ENCODE measurements around the gene HPS1. TPM values are rescaled to one million over a fixed set of nuclear protein-coding genes. Genes with fewer than 3 reads are reported as not detected.

Gene HPS1
- total RNA-seq, 1 donor from 2014 or later, result 34.7 TPM

DNA sequence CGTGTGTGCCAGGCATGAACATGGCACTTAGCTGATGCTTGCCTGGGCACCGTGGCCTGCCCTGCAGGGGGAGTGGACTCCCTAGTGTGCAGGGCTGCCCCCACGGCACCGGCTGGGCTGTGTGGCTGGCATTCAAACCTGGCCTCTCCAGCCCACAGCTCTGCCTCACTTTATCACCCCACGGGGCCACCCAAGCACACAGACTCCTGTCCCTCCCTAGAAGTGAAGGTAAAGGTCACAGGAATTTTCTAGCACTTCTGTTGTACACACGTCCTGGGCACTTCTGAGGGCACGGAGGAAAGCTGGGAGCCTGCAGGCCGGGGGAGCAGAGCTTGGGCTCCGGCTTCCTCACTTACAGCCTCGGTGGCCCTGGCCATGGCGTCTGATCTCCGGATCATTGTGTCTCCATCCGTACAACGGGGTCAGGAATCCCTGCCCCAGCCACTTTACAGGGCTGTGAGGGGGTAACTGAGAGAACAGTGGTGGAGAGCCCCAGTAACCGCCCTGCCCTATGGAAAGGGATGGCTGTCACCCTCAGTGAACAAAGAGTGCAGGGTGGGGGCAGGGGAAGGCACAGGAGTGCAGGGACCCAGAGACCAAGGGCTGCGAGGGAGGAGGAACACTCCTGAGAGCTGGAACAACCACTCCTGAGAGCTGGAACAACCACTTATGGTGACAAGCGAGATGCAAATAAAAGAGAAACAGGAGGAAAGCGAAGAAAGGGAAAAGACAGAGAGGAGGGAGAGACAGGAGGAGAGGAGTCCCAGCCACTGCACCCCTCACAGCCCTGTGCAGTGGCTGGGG, 27.9 kb downstream of the HPS1 start:
- H2AFZ ChIP-seq (ENCODE audit: low read depth, low read length), result no peak overlapping the region
- DNase-seq (ENCODE audit: low read depth), result no peak
- no peaks in the 10 kb centered on the region for H3K27me3 Mint-ChIP-seq (ENCODE audit: low read depth, unreplicated experiment)
- peaks cover 3% of the 10 kb centered on the region for H3K36me3 ChIP-seq (ENCODE audit: insufficient read depth, low read length)
- H3K4me2 ChIP-seq (ENCODE audit: low read length), result no peak overlapping the region
- no peaks in the 10 kb centered on the region for H4K20me1 ChIP-seq (ENCODE audit: insufficient read depth, low read length)
- no peaks in the 10 kb centered on the region for H3K27me3 ChIP-seq (ENCODE audit: insufficient read depth, low read length)
- peaks cover 9% of the 10 kb centered on the region for H3K79me2 ChIP-seq (ENCODE audit: insufficient read depth, low read length)
- H3K4me3 Mint-ChIP-seq (ENCODE audit: unreplicated experiment), result no peak overlapping the region
- H3K4me1 ChIP-seq (ENCODE audit: insufficient read depth, low read length), result peaks cover 18% of the 10 kb centered on the region
- no peaks in the 10 kb centered on the region for H3K9me3 ChIP-seq (ENCODE audit: insufficient read depth, low read depth, low read length)
- no peak overlapping the region for H3K9ac ChIP-seq (ENCODE audit: low read length)
- no peak overlapping the region for H3K4me3 ChIP-seq (ENCODE audit: insufficient read depth, low read depth, low read length)
- H3K4me1 Mint-ChIP-seq (ENCODE audit: low read depth, unreplicated experiment), result peaks cover 6% of the 10 kb centered on the region
- no peaks in the 10 kb centered on the region for H3K9me3 Mint-ChIP-seq (ENCODE audit: unreplicated experiment)
- no peaks in the 10 kb centered on the region for H3K36me3 Mint-ChIP-seq (ENCODE audit: low read depth, unreplicated experiment)
- peak overlapping the region; percentile 30 for H3K27ac Mint-ChIP-seq (ENCODE audit: unreplicated experiment)
- H3K27ac ChIP-seq (ENCODE audit: low read depth, low read length), result no peak overlapping the region
- no peak for TF ChIP-seq EZH2 (IDR thresholded peaks at IDR 0.05; ENCODE audit: insufficient read depth, low read length)
- TF ChIP-seq, protein P1, sequence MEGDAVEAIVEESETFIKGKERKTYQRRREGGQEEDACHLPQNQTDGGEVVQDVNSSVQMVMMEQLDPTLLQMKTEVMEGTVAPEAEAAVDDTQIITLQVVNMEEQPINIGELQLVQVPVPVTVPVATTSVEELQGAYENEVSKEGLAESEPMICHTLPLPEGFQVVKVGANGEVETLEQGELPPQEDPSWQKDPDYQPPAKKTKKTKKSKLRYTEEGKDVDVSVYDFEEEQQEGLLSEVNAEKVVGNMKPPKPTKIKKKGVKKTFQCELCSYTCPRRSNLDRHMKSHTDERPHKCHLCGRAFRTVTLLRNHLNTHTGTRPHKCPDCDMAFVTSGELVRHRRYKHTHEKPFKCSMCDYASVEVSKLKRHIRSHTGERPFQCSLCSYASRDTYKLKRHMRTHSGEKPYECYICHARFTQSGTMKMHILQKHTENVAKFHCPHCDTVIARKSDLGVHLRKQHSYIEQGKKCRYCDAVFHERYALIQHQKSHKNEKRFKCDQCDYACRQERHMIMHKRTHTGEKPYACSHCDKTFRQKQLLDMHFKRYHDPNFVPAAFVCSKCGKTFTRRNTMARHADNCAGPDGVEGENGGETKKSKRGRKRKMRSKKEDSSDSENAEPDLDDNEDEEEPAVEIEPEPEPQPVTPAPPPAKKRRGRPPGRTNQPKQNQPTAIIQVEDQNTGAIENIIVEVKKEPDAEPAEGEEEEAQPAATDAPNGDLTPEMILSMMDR (IDR thresholded peaks at IDR 0.05; ENCODE audit: insufficient read depth, low read depth, low read length), result no peak
- no peak for FAIRE-seq

DNA sequence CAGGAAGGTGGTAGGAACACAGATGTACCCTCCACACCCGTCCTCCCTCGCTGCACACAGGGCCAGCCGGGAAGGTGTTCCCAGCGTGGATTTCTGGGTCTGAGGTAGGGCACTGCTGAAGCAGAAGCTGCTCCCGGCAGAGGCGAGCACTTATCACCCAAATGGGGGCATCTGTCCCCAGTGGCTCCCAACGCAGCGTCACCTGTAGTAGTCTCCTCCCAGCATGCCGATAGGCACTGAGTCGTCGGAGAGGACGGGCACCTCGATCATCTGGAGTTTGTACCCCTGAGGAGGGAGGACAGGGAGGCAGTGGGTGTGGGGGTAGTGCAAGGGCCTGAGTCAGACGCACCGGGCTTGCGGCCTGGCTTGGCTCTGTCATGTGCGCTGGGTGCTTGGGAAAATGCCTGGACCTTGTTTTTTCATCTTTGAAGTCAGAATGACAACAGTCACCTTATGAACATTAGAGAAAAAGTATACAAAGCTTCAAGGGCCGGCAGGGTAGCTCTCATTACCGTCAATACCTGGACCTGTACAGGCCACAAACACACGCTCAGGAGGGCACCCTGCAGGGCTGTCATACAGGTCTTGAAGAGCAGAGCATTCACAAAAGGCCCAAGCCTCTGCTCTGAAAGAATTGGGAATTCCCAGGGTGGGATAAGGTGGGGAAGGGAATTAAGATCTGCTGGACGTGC, 28.6 kb downstream of the HPS1 start:
- H2AFZ ChIP-seq (ENCODE audit: low read depth, low read length), result no peak overlapping the region
- Mint-ChIP-seq H3K4me3 (ENCODE audit: unreplicated experiment) (no peak overlapping the region), H3K36me3 (ENCODE audit: low read depth, unreplicated experiment) (no peaks in the 10 kb centered on the region)

More for the DNA sequence above, 28.6 kb downstream of the HPS1 start:
- H4K20me1 ChIP-seq (ENCODE audit: insufficient read depth, low read length), result no peaks in the 10 kb centered on the region
- H3K4me1 Mint-ChIP-seq (ENCODE audit: low read depth, unreplicated experiment), result peaks cover 6% of the 10 kb centered on the region
- TF ChIP-seq EZH2 (IDR thresholded peaks at IDR 0.05; ENCODE audit: insufficient read depth, low read length), result no peak
- TF ChIP-seq, protein P1 (IDR thresholded peaks at IDR 0.05; ENCODE audit: insufficient read depth, low read depth, low read length), result no peak
- H3K27ac Mint-ChIP-seq (ENCODE audit: unreplicated experiment), result no peak overlapping the region
- no peak for DNase-seq (ENCODE audit: low read depth)
- no peak overlapping the region for H3K4me2 ChIP-seq (ENCODE audit: low read length)
- peaks cover 18% of the 10 kb centered on the region for H3K4me1 ChIP-seq (ENCODE audit: insufficient read depth, low read length)
- H3K79me2 ChIP-seq (ENCODE audit: insufficient read depth, low read length), result peaks cover 9% of the 10 kb centered on the region
- H3K27me3 ChIP-seq (ENCODE audit: insufficient read depth, low read length), result no peaks in the 10 kb centered on the region
- FAIRE-seq, result no peak
- H3K9me3 ChIP-seq (ENCODE audit: insufficient read depth, low read depth, low read length), result no peaks in the 10 kb centered on the region
- no peak overlapping the region for H3K4me3 ChIP-seq (ENCODE audit: insufficient read depth, low read depth, low read length)
- no peaks in the 10 kb centered on the region for H3K9me3 Mint-ChIP-seq (ENCODE audit: unreplicated experiment)
- H3K27me3 Mint-ChIP-seq (ENCODE audit: low read depth, unreplicated experiment), result no peaks in the 10 kb centered on the region
- peaks cover 3% of the 10 kb centered on the region for H3K36me3 ChIP-seq (ENCODE audit: insufficient read depth, low read length)
- H3K9ac ChIP-seq (ENCODE audit: low read length), result no peak overlapping the region
- H3K27ac ChIP-seq (ENCODE audit: low read depth, low read length), result no peak overlapping the region
